Measurements from ENCODE around the gene TAF10.

The TAF10 gene

GRCh38 chr11:6640036-6640984 lies 28.3 kb upstream of the TAF10 start:
- no peaks in the 10 kb centered on the region for H3K27me3 ChIP-seq (ENCODE audit: control insufficient read depth, insufficient read depth, low read length)
- H3K36me3 ChIP-seq (ENCODE audit: control insufficient read depth, insufficient read depth, low read length) = peaks cover 11% of the 10 kb centered on the region; the same call in 1 of the 2 replicates
- no peak overlapping the region for H3K4me3 ChIP-seq (ENCODE audit: low read depth, low read length)
- no peaks in the 10 kb centered on the region for H3K9me3 ChIP-seq (ENCODE audit: control insufficient read depth, insufficient read depth, low read length)
- no peak overlapping the region for H3K27ac ChIP-seq (ENCODE audit: low read depth, low read length)
- H3K4me1 ChIP-seq (ENCODE audit: control insufficient read depth, insufficient read depth, low read length) = no peaks in the 10 kb centered on the region
- H3K9ac ChIP-seq (ENCODE audit: low read depth, low read length) = no peak overlapping the region

GRCh38 chr11:6638429-6638828 lies 26.4 kb upstream of the TAF10 start:
- Histone ChIP-seq H3K9ac (ENCODE audit: low read depth, low read length) (no peak overlapping the region), H3K36me3 (ENCODE audit: control insufficient read depth, insufficient read depth, low read length) (peaks cover 11% of the 10 kb centered on the region; the same call in 1 of the 2 replicates), H3K27ac (ENCODE audit: low read depth, low read length) (no peak overlapping the region), H3K4me1 (ENCODE audit: control insufficient read depth, insufficient read depth, low read length) (no peaks in the 10 kb centered on the region), H3K27me3 (ENCODE audit: control insufficient read depth, insufficient read depth, low read length) (no peaks in the 10 kb centered on the region), H3K4me3 (ENCODE audit: low read depth, low read length) (no peak overlapping the region), H3K9me3 (ENCODE audit: control insufficient read depth, insufficient read depth, low read length) (no peaks in the 10 kb centered on the region)

GRCh38 chr11:6637871-6638270 lies 25.9 kb upstream of the TAF10 start:
- Histone ChIP-seq H3K27me3 (ENCODE audit: control insufficient read depth, insufficient read depth, low read length) (no peaks in the 10 kb centered on the region), H3K4me3 (ENCODE audit: low read depth, low read length) (no peak overlapping the region), H3K36me3 (ENCODE audit: control insufficient read depth, insufficient read depth, low read length) (peaks cover 11% of the 10 kb centered on the region; the same call in 1 of the 2 replicates), H3K9me3 (ENCODE audit: control insufficient read depth, insufficient read depth, low read length) (no peaks in the 10 kb centered on the region), H3K9ac (ENCODE audit: low read depth, low read length) (no peak overlapping the region), H3K27ac (ENCODE audit: low read depth, low read length) (no peak overlapping the region), H3K4me1 (ENCODE audit: control insufficient read depth, insufficient read depth, low read length) (no peaks in the 10 kb centered on the region)

GRCh38 chr11:6636480-6636879 lies 24.5 kb upstream of the TAF10 start:
- Histone ChIP-seq H3K9ac (ENCODE audit: low read depth, low read length) (no peak overlapping the region), H3K9me3 (ENCODE audit: control insufficient read depth, insufficient read depth, low read length) (no peaks in the 10 kb centered on the region), H3K4me3 (ENCODE audit: low read depth, low read length) (no peak overlapping the region), H3K27me3 (ENCODE audit: control insufficient read depth, insufficient read depth, low read length) (peaks cover 5% of the 10 kb centered on the region), H3K27ac (ENCODE audit: low read depth, low read length) (no peak overlapping the region), H3K36me3 (ENCODE audit: control insufficient read depth, insufficient read depth, low read length) (peaks cover 11% of the 10 kb centered on the region; the same call in 1 of the 2 replicates), H3K4me1 (ENCODE audit: control insufficient read depth, insufficient read depth, low read length) (no peaks in the 10 kb centered on the region)

- Histone ChIP-seq H3K9ac (ENCODE audit: low read depth, low read length) (no peak overlapping the region), H3K36me3 (ENCODE audit: control insufficient read depth, insufficient read depth, low read length) (peaks cover 7% of the 10 kb centered on the region; the same call in 1 of the 2 replicates), H3K27ac (ENCODE audit: low read depth, low read length) (no peak overlapping the region), H3K4me1 (ENCODE audit: control insufficient read depth, insufficient read depth, low read length) (no peaks in the 10 kb centered on the region), H3K4me3 (ENCODE audit: low read depth, low read length) (no peak overlapping the region), H3K27me3 (ENCODE audit: control insufficient read depth, insufficient read depth, low read length) (peaks cover 17% of the 10 kb centered on the region), H3K9me3 (ENCODE audit: control insufficient read depth, insufficient read depth, low read length) (no peaks in the 10 kb centered on the region)
Observed at GRCh38 chr11:6635082-6635932, 23.3 kb upstream of the TAF10 start.

- H3K9ac ChIP-seq (ENCODE audit: low read depth, low read length) = no peak overlapping the region
- peaks cover 25% of the 10 kb centered on the region for H3K27me3 ChIP-seq (ENCODE audit: control insufficient read depth, insufficient read depth, low read length)
- no peaks in the 10 kb centered on the region for H3K4me1 ChIP-seq (ENCODE audit: control insufficient read depth, insufficient read depth, low read length)
- peaks cover 2% of the 10 kb centered on the region; the same call in 1 of the 2 replicates for H3K36me3 ChIP-seq (ENCODE audit: control insufficient read depth, insufficient read depth, low read length)
- H3K27ac ChIP-seq (ENCODE audit: low read depth, low read length) = no peak overlapping the region
- H3K4me3 ChIP-seq (ENCODE audit: low read depth, low read length) = no peak overlapping the region
- H3K9me3 ChIP-seq (ENCODE audit: control insufficient read depth, insufficient read depth, low read length) = no peaks in the 10 kb centered on the region
Observed at GRCh38 chr11:6634534-6634933, 22.5 kb upstream of the TAF10 start.

GRCh38 chr11:6633422-6634408 lies 21.7 kb upstream of the TAF10 start:
- Histone ChIP-seq H3K36me3 (ENCODE audit: control insufficient read depth, insufficient read depth, low read length) (no peaks in the 10 kb centered on the region), H3K9ac (ENCODE audit: low read depth, low read length) (no peak overlapping the region), H3K27ac (ENCODE audit: low read depth, low read length) (no peak overlapping the region), H3K4me3 (ENCODE audit: low read depth, low read length) (no peak overlapping the region), H3K9me3 (ENCODE audit: control insufficient read depth, insufficient read depth, low read length) (no peaks in the 10 kb centered on the region), H3K4me1 (ENCODE audit: control insufficient read depth, insufficient read depth, low read length) (no peaks in the 10 kb centered on the region), H3K27me3 (ENCODE audit: control insufficient read depth, insufficient read depth, low read length) (peaks cover 30% of the 10 kb centered on the region)

- Histone ChIP-seq H3K27ac (ENCODE audit: low read depth, low read length) (no peak overlapping the region), H3K4me1 (ENCODE audit: control insufficient read depth, insufficient read depth, low read length) (no peaks in the 10 kb centered on the region), H3K36me3 (ENCODE audit: control insufficient read depth, insufficient read depth, low read length) (peaks cover under 1% of the 10 kb centered on the region; the same call in 1 of the 2 replicates), H3K27me3 (ENCODE audit: control insufficient read depth, insufficient read depth, low read length) (peaks cover 30% of the 10 kb centered on the region), H3K9me3 (ENCODE audit: control insufficient read depth, insufficient read depth, low read length) (no peaks in the 10 kb centered on the region), H3K4me3 (ENCODE audit: low read depth, low read length) (no peak overlapping the region), H3K9ac (ENCODE audit: low read depth, low read length) (no peak overlapping the region)
Observed at GRCh38 chr11:6632116-6633073, 20.4 kb upstream of the TAF10 start.

GRCh38 chr11:6631361-6631890 lies 19.4 kb upstream of the TAF10 start:
- no peaks in the 10 kb centered on the region for H3K4me1 ChIP-seq (ENCODE audit: control insufficient read depth, insufficient read depth, low read length)

More at GRCh38 chr11:6631361-6631890, 19.4 kb upstream of the TAF10 start:
- peaks cover 30% of the 10 kb centered on the region for H3K27me3 ChIP-seq (ENCODE audit: control insufficient read depth, insufficient read depth, low read length)
- no peak overlapping the region for H3K27ac ChIP-seq (ENCODE audit: low read depth, low read length)
- H3K9me3 ChIP-seq (ENCODE audit: control insufficient read depth, insufficient read depth, low read length) = no peaks in the 10 kb centered on the region
- peaks cover 10% of the 10 kb centered on the region for H3K36me3 ChIP-seq (ENCODE audit: control insufficient read depth, insufficient read depth, low read length)
- no peak overlapping the region for H3K9ac ChIP-seq (ENCODE audit: low read depth, low read length)
- no peak overlapping the region for H3K4me3 ChIP-seq (ENCODE audit: low read depth, low read length)
